ENCODE data around the gene PKN2.

PKN2 gene

DNA sequence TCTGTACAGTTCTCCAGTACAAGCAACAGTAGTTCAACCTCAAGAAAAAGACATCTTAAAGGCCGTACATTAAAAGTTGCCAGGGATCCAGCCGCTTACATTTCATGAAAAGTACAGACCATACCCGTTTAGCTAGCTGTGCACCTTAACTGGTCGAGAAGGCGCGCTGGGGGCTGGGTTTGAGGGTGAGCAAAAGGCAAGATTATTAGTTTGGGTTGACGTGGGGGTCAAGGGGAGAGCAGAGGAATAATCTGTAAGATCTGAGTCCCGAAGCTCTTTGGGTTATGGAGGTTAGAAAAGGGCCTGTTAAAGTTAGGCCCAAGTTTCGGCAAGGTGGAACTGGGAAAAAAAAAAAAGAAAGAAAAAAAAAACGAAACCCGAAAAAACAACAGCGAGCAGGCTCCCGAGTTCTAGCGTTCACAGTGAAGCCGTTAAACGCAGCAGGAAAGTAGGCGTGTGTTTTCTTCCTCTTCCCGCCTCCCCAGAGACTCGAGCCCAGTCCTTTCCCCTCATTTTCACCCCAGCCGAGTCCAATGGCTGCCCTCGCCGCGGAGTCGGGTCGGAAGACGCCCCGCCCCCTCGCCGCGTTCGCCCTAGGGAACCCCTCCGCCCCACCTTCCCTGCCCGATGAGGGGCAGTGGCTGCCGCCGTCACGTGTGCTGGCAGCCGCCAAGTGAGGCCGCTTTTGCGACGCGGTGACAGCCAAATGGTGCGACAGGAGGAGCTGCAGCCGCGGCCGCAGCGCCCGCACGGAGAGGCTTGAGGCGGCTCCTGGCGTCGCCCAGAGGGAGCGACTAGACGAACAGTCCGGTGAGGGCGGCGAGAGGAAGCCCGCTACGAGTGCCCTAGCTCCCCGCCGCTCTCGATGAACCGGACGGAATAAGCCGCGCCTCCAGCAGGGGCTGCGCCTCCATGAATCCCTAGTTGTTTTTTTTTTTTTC, at the start of gene PKN2:
PKN2 (plus strand) TSS at position 733 of the 941 bp plus-strand sequence. CDS start 308 bp downstream, outside the sequence.
- DNase-seq: peak; percentile 97

DNA sequence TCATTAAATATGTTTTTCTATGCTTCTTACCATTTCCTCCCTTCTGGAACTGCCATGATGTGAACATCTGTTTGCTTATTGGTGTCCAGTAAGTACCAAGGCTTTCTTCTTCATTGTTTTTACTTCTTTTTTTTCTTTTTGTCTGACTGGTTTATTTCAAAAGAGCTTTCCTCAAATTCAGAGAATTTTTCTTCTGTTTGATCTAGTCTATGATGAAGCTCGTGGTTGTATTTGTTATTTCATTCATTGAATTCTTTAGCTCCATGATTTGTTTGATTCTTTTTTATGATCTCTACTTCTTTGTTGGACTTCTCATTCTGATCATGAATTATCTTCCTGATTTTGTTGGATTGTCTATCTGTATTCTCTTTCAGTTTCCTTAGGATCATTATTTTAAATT, 49.5 kb upstream of the PKN2 start:
- no peak for DNase-seq

GRCh38 chr1:88640060-88640459, 44.0 kb upstream of the PKN2 start:
- no peak for DNase-seq

- DNase-seq: no peak
Measured at GRCh38 chr1:88645886-88646285, 38.2 kb upstream of the PKN2 start.

DNA sequence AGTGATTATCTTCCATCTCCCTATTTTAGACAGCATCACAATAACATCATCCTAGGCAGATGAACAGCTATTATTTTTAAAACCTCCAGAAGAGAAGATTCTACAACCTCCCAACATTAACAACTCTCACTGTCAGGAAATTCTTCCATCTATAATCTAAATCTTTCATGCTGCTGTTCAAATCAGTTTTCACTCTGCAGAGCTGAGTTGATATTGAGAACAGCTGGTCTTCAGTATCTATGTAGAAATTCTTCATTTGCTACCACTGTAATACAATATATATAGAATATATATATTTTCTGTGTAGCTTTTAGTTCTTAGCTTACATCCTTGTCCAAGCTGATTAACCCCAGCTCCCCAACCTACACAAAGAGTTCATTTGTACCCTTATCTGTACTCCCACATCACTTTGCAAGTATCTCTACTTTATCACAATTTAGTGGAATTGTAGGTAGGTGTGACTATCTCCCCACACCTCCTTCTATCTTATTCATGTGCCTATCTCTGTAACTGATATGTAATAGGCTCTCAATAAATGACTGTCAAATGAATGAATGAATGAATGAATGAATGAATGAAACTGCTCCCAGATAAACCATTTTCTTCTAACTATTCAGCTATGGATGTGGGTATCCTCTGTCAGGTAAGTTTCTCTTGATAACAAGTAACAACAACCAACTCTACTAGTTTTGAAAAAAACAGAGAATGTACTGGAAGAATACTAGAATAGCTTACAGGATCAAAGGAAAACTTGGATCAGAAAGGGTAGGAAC, 37.4 kb upstream of the PKN2 start:
- no peak for DNase-seq

DNA sequence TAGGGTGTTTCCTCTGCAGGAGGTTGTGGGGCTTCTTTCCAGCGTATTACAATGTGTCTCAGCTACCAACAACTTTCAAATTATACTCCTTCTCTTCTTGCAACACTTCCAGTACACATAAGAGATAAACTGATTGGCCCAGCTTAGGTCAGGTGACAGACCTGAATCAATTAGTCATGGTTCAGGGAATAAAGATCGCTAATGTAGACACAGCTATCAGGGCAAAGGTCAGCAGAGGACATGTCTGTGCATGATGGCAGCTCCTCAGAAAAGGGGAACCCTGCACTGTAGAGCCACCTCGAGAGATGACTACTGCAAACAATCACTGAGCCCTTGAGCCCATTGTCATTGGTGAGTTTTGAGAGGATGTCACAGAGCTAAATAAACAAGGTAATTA, 36.8 kb upstream of the PKN2 start:
- no peak for DNase-seq

DNA sequence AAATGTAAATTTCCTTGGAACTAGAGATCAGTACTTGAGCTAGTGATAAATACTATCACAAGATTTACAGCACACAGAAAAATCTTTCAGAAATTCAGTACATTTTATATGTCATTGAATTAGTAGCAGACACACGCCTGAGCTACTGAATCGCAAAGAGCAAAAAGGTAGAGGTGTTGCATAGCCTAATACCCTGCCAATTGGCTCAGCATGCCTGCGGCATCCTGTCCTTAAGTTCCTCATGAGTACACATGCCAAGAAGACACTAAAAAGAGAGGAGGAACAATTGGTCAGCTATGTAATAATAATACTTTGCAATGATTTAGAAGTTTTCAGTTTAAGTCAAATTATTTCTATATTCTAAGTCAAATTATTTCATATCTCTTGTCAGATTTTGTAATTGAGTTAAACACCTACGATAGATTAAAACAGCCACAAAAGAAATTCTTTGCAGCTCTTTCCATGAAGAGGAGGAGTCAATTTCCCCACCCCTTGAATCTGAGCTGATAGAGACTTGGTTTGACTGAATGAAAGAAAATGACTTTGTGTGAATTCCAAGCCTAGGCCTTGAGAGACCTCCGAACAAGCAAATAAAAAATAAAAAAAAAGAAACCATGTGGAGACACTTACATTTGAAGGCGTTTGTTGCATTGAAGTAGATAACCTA, 36.2 kb upstream of the PKN2 start:
- DNase-seq: no peak

DNA sequence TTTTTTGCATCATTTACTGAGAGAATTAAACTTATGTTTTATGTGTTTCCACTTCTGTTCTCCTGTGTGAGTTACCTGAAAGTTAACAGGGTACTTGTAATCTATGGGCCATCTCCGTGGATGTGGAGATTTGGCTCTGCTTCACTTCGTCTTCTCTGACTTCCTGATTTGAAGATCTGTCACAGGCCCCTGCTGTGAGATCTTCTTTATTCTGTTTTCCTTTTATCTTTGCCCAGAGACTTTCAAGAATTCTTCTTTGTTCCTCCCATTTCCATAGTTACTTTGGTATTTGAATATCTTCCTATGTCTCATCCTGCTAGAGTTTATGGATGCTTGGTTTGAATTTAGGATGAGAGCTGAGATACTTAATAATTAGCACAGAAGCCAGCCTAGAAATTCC, 35.4 kb upstream of the PKN2 start:
- DNase-seq: no peak

GRCh38 chr1:88649932-88650331, 34.1 kb upstream of the PKN2 start:
- DNase-seq: no peak

DNA sequence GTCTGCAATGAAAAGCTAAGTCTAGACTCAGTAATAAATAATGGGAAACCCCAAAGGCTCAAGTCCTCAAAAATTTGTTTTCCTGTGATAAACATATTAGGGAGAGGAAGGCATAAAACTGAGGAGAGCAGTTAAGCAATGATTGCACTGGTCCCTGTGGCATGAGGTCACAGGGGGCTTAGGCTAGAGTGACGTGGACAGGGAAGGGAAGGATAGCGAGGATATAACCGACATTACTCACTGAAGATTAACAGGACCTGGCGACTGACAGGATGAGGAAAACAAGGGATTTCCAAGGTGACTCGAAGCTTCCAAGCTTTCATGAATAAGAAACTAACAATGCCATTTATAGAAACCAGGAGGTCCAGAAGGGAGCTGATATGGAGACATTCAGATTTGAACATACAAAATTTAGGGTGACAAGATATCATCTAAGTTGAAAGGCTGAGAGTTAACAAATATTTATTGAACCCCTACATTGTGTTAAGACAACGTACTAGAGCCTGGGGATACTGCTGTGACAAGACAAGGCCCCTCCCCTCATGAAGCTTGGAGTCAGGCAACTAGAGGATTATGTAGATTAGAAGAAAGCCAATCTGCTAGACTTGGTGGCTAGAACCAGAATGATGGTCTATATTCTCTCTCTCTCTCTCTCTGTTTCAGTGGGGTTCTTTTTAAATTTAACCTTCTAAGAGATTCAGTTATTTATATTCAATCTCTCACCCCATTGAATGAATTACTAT, 33.2 kb upstream of the PKN2 start:
- no peak for DNase-seq

- no peak for DNase-seq
Measured at GRCh38 chr1:88655140-88655539, 28.9 kb upstream of the PKN2 start.

DNA sequence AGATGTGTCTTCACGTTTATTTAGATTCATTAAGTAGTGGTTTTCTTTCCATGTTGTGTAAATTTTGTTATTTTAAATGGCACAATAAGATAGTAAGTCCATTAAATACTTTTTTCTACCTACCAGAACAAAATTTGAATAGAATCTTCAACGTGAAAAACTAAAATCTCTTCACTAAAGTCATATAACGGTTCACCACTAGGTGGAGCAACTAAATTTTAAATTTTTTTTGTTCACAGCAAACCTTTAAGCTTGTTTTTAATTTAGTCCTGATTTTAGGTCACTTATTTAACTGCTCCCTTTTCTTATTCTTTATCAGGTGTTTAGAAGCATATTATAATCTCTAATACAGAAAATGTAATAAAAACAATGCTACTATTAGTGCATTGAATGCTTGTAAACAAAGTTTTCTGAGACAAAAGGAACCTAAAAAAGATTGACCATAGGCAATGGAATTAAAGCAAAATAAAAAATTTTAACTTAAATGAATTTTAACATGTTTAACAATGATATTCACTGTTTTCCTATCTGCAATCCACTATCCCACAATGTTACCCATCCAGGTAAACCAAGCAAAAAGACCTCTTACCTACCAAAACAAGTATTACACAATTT, 28.3 kb upstream of the PKN2 start:
- no peak for DNase-seq

- DNase-seq: no peak
Measured at GRCh38 chr1:88658419-88658818, 25.7 kb upstream of the PKN2 start.

DNA sequence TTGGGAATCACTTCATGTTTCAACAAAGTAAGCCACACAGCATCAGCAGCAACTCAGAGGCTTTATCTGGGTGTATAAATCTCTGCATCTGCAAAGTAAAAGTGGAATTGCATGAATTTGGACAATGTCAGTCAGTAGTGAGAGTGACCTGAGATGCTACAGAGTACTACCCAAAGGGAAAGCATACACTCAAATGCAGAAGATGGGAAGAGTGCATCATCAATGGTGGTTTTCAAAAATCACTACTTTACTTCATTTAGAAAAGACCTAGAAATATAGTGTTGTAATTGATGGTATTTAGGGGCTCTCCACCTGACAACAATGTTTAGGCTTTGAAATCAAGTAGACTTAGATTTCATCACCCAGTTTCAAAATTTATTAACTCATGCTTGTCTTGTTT, 24.5 kb upstream of the PKN2 start:
- no peak for DNase-seq

GRCh38 chr1:88661188-88661587, 22.9 kb upstream of the PKN2 start:
- no peak for DNase-seq

GRCh38 chr1:88661951-88662699, 21.9 kb upstream of the PKN2 start:
- DNase-seq: no peak

DNA sequence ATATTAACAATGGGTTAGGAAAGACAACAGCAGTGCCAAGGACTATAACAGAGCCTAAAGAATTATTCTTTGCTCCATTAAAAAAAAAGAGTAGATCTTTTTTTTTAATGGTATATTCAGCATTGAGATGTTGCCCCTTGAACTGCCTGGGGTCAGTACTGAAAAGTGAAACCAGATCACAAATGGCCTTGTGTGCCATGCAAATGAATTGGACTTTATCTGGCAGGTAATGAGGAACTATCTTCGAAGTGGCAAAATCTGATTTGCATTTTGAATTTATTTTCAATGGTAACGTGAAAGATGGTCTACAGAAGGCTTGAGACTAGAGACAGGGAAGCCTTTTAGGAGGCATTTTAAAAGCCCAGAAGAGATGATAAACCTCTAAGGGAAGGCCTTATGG, 21.4 kb upstream of the PKN2 start:
- DNase-seq: no peak

- DNase-seq: no peak
Measured at GRCh38 chr1:88668405-88668804, 15.7 kb upstream of the PKN2 start.

DNA sequence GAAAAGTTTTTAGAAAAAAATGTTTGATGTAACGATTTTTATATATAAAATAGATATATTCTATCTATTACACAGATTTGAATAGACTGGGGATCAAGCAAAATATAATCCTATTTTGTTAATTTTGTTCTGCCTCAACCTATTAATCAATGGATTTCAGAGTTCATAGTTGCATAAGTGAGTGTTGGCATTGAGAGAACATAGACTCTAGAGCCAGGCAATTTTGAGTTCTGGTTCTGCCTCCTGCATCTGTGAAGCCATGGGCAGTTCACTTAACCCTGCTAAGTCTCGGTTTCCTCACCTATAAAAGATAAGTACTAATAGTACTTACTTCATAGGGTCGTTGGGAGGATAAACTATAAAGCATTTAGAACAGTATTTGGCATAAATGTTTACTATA, 13.6 kb upstream of the PKN2 start:
- no peak for DNase-seq

GRCh38 chr1:88673446-88673845, 10.6 kb upstream of the PKN2 start:
- DNase-seq: no peak

DNA sequence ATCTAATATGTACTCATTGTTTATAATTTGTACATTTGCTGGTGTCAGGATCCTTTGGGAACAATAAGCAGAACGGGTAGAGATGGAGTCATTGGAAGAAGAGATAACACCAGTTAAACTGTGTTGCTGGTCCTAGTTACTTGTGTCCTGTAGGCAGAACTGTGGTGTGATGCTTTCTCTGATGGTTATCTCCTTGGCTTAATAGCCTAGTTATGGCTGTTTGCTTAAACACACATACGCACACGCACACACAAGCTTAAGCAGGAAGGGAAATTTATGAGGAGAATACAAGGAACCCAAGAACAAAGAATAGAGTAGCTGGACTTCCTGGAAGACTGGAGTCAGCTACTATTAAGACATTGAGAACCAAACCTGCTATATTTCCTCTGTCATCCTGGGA, 5.7 kb upstream of the PKN2 start:
- no peak for DNase-seq

DNA sequence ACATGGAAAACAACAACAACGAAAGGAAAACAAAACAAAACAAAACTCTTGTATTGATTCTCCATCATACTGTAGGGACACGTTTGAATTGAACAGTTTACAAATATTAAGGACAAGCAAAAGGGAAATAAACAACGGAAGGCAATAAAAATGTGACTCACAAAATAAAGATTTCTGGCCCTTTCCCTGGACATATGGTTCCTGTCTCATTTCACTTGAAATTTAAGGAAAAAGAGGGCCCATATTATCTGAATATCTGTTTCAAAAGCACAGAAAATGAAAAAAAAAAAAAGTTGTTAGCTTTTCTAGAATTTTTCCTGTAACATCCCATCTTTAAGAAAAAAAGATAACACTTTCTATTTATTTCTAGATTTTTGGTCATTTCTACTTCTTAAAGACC, 3.6 kb upstream of the PKN2 start:
- DNase-seq: no peak

Data from stimulated activated CD4-positive, alpha-beta T cell treated with anti-CD3 and anti-CD28 coated beads, Interleukin-12 subunit alpha, Interleukin-12 subunit beta, amount 100 ng/mL, for 4 hours (primary cell).